ENCODE data around the gene MAPK14.

DNA sequence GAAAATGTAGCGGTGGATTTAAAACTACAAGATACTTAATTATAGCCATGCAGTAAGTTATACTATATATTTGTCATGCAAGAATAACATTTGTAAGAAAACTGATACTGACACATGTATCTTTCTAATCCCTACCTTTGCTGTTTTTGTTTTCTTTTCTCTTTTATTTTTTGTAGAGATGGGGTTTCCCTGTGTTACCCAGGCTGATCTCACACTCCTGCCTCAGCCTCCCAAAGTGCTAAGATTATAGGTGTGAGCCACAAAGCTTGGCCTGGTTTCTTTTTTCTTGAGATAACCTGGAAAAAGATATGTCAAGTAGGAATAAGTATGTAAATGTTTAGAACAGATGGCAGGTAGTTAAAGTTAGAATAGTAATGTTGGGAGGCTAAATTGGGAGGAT lies 44.1 kb downstream of the MAPK14 start:
- no peak for TF ChIP-seq SUZ12 (IDR thresholded peaks at IDR 0.05; ENCODE audit: unreplicated experiment)
- TF ChIP-seq, protein P1, sequence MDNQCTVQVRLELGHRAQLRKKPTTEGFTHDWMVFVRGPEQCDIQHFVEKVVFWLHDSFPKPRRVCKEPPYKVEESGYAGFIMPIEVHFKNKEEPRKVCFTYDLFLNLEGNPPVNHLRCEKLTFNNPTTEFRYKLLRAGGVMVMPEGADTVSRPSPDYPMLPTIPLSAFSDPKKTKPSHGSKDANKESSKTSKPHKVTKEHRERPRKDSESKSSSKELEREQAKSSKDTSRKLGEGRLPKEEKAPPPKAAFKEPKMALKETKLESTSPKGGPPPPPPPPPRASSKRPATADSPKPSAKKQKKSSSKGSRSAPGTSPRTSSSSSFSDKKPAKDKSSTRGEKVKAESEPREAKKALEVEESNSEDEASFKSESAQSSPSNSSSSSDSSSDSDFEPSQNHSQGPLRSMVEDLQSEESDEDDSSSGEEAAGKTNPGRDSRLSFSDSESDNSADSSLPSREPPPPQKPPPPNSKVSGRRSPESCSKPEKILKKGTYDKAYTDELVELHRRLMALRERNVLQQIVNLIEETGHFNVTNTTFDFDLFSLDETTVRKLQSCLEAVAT (IDR thresholded peaks at IDR 0.05), result no peak
- TF ChIP-seq EZH2 (IDR thresholded peaks at IDR 0.05; ENCODE audit: borderline replicate concordance, control insufficient read depth, low read depth, low read length), result no peak
- no peak for TF ChIP-seq TCF7 (IDR thresholded peaks at IDR 0.05; ENCODE audit: borderline replicate concordance)
- TF ChIP-seq JUND (IDR thresholded peaks at IDR 0.05; ENCODE audit: low read depth, low read length), result no peak
